GM21717 (cell line): Measurements from ENCODE around the gene TAS2R43.
"Not testable (repeated sequence)": the region's sequence is repeated elsewhere in the genome, so short reads cannot be mapped to it uniquely, and the experiment has no call there.

ENCODE experiments used
- ATAC-seq: cut with Tn5 transposase; IDR thresholded peaks from one replicate; pipeline ENCODE4 v1.9.1; 2021; ENCODE audit warnings: mild to moderate bottlenecking, moderate library complexity; ENCODE audit not compliant: unreplicated experiment

TAS2R43 gene

GRCh38 chr12:11062194-11062593, 29.9 kb downstream of the TAS2R43 start, which contains the start of gene TAS2R46:
TAS2R46 (minus strand) TSS chr12:11062294; CDS start chr12:11062294, 0 bp downstream.
- not testable (repeated sequence) for ATAC-seq

- ATAC-seq = no peak
Observed at GRCh38 chr12:11059784-11060183, 32.3 kb downstream of the TAS2R43 start.

GRCh38 chr12:11059041-11059440, 33.1 kb downstream of the TAS2R43 start:
- ATAC-seq = no peak

GRCh38 chr12:11055306-11055705, 36.8 kb downstream of the TAS2R43 start:
- no peak for ATAC-seq

GRCh38 chr12:11049806-11050531, 42.1 kb downstream of the TAS2R43 start:
- ATAC-seq = not testable (repeated sequence)

GRCh38 chr12:11041366-11041765, 50.7 kb downstream of the TAS2R43 start:
- ATAC-seq = not testable (repeated sequence)
